GM19193 (cell line): ENCODE data around the gene PIK3R5.

ENCODE experiments used
- POLR2A ChIP-seq: IDR thresholded peaks from 4 replicates; pipeline ENCODE4 v1.6.1; 2011; ENCODE audit not compliant: insufficient read depth, insufficient read length; ENCODE audit errors: extremely low read depth

Gene PIK3R5

DNA sequence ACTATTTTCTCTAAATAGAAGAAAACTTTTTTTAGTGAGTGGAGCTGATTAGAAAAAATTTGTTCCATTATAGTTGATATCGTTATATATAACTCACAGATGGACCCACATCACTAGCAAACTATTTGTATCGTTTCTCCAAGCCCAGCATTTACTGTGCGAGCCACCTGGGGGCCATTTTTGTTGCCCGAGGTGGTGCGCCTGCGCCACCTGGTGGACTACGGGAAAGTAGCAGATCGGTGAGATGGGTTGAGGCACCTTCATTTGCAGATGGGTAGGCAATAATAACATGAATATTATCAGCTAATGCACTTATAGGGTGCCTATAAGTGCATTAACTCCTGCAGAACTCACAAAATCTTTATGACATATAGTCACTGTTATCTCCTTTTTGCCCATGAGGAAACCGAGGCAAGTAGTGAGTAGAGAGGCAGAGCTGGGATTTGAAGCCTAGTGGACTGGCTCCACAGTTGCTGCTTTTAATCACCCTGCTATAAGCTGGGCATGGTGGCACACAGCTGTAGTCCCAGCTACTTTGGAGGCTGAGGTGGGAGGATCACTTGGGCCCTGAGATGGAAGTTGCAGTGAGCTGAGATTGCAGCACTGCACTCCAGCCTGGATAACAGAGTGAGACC lies 32.6 kb upstream of the PIK3R5 start:
- no peak for TF ChIP-seq POLR2A

GRCh38 chr17:8995711-8996110 lies 30.2 kb upstream of the PIK3R5 start:
- TF ChIP-seq POLR2A = no peak

DNA sequence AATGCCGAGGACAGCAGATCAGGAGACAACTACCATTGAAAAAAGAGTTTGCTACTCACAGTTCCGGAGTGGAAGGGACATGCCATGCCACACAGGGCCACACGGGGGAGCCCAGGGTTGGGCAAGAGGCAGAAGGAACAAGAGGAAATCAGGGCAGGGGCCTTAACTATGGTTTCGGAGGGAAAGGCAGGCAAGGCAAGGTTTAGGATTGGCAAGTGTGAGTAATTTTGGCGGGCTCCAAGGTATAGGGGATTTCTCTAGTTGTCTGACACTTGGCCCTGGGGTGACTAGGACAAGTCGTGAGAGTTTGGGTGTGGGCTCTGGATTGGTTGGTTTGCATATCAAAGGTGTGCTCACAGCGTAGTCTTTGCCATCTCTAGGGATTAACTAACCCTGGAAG lies 28.8 kb upstream of the PIK3R5 start:
- no peak for TF ChIP-seq POLR2A

GRCh38 chr17:8991514-8992285 lies 26.2 kb upstream of the PIK3R5 start:
- TF ChIP-seq POLR2A = no peak

DNA sequence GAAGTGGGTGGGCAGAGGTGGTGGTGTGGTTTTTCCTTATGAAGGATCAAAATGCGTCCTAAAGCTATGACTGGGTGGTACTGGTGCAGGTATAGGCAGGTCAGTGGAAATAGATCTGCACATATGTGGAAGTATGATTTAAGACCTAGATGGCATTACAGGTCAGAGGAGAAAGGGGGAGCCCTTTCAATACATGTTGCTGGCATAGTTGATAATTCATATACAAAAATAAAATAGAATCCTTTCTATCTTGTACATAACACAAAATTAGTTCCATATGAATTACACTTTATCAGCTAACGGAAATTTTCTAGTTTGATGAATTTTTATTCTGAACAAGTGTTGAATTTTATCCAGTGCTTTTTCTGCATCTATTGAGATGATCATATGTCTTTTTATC lies 20.8 kb upstream of the PIK3R5 start:
- no peak for TF ChIP-seq POLR2A

DNA sequence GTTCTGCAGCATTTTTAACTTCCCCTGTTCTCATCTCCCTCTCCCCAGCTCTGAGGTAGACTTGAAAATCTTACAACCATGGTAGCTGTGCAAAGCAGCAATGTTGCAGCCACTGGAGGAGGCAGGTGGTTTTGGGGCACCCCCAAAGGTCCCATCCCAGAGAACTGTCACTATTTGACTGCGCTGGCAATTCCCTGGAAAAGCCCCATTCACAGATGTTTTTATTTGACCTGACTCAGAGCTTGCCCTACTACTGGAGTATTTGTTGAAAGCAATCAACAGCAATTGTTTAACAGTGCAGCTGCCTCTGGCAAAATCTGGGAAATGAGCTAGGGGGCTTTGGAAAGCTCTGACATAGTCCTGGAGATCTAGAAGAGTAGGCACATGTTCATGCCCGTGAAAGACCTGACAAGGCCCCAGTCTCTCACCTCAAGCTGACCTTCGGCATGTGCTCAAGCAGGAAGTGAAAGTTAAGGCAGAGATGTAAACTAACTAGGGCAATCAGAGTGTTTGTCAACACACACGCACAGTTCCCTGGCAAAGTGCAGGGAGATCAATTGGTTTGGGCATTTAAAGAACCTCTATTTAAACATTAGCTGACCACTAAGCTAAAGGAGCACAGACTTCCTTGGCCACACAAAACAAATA lies 19.7 kb upstream of the PIK3R5 start:
- TF ChIP-seq POLR2A = no peak

DNA sequence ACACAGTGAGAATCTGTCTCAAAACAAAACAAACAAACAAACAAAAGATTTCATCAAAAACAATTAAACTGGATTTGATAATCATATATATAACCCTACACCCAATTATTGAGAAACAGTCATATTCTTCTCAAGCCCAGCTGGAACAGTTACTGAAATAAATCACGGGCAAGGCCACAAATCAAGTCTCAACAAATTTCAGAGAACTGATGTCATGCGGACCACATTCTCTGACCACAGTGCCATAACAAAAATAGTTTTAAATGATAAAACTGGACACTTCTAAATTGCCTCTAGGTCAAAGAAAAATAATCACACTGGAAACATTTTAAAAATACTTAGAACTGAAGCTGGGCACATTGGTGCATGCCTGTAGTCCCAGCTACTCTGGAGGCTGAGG lies 15.9 kb upstream of the PIK3R5 start:
- TF ChIP-seq POLR2A = no peak

DNA sequence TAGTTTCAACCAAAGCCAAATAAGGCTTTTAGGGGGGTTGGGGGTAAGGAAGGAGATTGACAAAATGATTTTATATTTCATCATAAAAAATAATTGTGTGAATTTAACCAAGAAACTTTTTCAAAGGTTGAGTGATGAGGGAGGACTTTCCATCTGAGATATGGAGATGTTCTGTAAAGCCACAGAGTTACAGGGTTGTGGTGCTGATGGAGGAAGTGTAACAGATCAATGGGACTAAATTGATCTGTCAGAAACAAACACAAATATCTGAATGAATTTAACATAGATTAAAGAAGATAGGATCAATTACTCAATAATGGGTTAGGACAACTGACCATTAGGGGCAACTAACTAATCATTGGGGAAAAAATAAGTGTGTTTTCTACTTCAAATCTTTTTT lies 14.2 kb upstream of the PIK3R5 start:
- no peak for TF ChIP-seq POLR2A

DNA sequence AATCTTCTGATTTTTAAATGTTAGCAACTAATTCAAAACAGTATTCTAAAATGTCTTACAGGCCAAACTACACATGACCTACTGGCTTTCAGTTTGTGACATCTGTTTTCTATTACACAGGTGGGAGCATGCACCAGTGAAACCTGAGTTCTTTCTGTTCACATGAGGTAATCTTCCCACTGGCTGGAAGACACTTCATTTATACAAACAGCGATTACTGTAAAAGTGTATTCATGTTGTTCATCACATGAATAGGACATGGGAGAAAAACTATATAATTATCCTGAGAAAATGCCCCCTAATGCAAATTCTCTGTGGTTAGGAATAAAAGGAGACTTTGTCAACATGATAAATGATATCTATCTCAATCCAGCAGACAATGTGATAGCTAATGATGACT lies 11.1 kb upstream of the PIK3R5 start:
- TF ChIP-seq POLR2A = no peak

- no peak for TF ChIP-seq POLR2A
Observed at GRCh38 chr17:8975091-8975725, 9.7 kb upstream of the PIK3R5 start.

DNA sequence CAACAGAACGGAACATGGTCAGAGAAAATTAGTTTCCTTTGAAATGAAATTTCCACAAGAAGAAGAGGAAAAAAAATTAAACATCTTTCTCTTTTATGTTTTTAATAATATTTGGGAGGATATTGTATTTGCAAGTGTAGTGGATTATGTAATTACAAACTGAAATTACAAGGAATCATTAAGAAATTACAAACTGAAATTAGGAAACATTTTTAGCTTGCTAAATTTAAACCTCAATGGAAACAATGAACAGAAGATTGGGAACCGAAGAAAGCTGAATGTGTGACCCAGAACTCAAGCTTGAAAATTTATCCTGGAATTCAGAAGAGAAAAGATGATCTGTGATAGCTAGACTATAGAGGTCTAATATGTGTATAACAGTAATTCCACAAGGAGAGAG lies 4.4 kb upstream of the PIK3R5 start:
- no peak for TF ChIP-seq POLR2A

- no peak for TF ChIP-seq POLR2A
Observed at GRCh38 chr17:8968503-8968902, 3.0 kb upstream of the PIK3R5 start.

GRCh38 chr17:8967861-8968260 lies 2.4 kb upstream of the PIK3R5 start:
- TF ChIP-seq POLR2A = no peak

DNA sequence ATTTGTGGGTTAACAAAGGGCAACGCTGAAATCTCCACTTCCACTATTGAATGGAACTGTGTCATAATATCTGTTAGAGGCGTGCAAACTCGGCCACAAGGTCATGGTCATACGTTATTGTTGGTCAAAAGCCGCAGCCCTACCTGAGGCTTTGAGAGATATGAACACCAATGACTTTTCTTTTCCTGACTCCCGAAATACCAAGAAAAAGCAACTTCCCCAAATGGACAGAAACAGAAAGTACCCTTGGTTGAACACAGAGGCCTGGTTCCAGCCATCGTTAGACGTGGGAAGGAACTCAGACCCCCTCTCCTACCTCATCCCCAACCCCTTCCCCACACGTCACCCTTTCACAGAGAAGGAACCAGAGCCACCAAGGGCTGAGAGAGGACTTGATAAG lies 1.4 kb upstream of the PIK3R5 start:
- TF ChIP-seq POLR2A = no peak

DNA sequence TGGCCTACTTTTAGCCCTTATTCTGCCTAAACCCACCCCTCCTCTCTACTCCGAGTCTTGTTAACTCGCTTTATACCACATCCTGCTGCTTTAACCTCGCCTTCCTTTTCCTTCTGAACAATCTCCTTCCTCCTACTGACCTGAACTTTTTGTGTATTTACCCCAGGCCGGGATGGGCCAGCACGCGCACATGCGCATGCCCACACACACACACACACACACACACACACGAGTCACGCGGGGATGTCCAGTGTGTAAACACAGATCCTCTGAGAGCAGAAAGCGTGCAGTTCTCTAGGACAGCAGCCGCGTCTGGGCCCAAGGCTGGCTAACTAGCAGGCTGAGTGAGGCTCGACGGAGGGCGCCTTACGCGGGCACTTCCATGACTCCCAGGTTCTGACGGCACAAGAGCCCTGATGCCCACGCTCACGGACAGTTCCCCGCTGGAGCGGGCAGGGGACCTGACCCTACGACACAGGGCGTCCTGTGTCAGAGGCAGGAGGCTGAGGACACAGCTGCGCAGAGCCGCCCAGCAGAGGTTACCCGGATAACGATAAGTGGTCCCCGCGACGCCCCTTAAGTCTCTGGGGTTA lies 610 bp downstream of the PIK3R5 start:
- TF ChIP-seq POLR2A = no peak
